DOHH2 (cell line): Measurements from ENCODE around the gene PRODH.
"Not testable (repeated sequence)": the region's sequence is repeated elsewhere in the genome, so short reads cannot be mapped to it uniquely, and the experiment has no call there.

Experiments
- H3F3A ChIP-seq: fragments of 200-600 bp; sonication (generic), shearing (Covaris generic); 2 replicates; pipeline ENCODE4 v1.6.0; 2016; ENCODE audit warnings: antibody characterized with exemption, mild to moderate bottlenecking; ENCODE audit not compliant: control insufficient read depth, insufficient read depth
- H3K27ac ChIP-seq: fragments of 200-600 bp; sonication (generic); 2 replicates; pipeline ENCODE4 v1.5.1; 2014; ENCODE audit warnings: low read depth, mild to moderate bottlenecking, low read length, moderate library complexity
- H3K27me3 ChIP-seq: fragments of 200-600 bp; sonication (generic); 2 replicates; pipeline ENCODE4 v1.6.1; 2014; ENCODE audit warnings: mild to moderate bottlenecking, low read length, mixed read lengths; ENCODE audit not compliant: control insufficient read depth
- H3K36me3 ChIP-seq: fragments of 200-600 bp; sonication (generic); 2 replicates; pipeline ENCODE4 v1.6.1; 2014; ENCODE audit warnings: mild to moderate bottlenecking, low read length, moderate library complexity, mixed read lengths; ENCODE audit not compliant: control insufficient read depth
- H3K4me1 ChIP-seq: fragments of 200-600 bp; sonication (generic); 2 replicates; pipeline ENCODE4 v1.6.1; 2014; ENCODE audit warnings: mild to moderate bottlenecking, low read length, mixed read lengths; ENCODE audit not compliant: control insufficient read depth
- H3K4me2 ChIP-seq: fragments of 200-600 bp; sonication (generic); 2 replicates; pipeline ENCODE4 v1.6.0; 2014; ENCODE audit warnings: mild to moderate bottlenecking, low read length, moderate library complexity
- H3K4me3 ChIP-seq: fragments of 200-600 bp; sonication (generic); 2 replicates; pipeline ENCODE4 v1.5.1; 2014; ENCODE audit warnings: mild to moderate bottlenecking, low read length, mixed read lengths
- H3K79me2 ChIP-seq: fragments of 200-600 bp; sonication (generic); 2 replicates; pipeline ENCODE4 v1.6.1; 2014; ENCODE audit warnings: mild to moderate bottlenecking, low read length, mixed read lengths; ENCODE audit not compliant: control insufficient read depth
- H3K9me2 ChIP-seq: fragments of 200-600 bp; sonication (generic); replicated peaks from 2 replicates; pipeline ENCODE4 v1.6.1; 2014; ENCODE audit warnings: mild to moderate bottlenecking, low read length, mixed read lengths; ENCODE audit not compliant: control insufficient read depth
- H3K9me3 ChIP-seq: fragments of 200-600 bp; sonication (generic); 2 replicates; pipeline ENCODE4 v1.6.1; 2014; ENCODE audit warnings: antibody characterized with exemption, low read length, mixed read lengths; ENCODE audit not compliant: control insufficient read depth, insufficient read depth
- H4K20me1 ChIP-seq: fragments of 200-600 bp; sonication (generic); 2 replicates; pipeline ENCODE4 v1.6.0; 2014; ENCODE audit warnings: low read depth, mild to moderate bottlenecking, antibody characterized with exemption, low read length, moderate library complexity; ENCODE audit not compliant: control insufficient read depth, insufficient read depth
- CTCF ChIP-seq: fragments of 200-600 bp; sonication (generic); IDR thresholded peaks from one replicate; pipeline ENCODE4 v1.5.1; 2014; ENCODE audit warnings: antibody characterized with exemption, mild to moderate bottlenecking, low read depth, low read length; ENCODE audit not compliant: poor library complexity, severe bottlenecking
- EZH2phosphoT487 ChIP-seq: fragments of 200-600 bp; sonication (generic); IDR thresholded peaks from 2 replicates; pipeline ENCODE4 v1.6.1; 2017; ENCODE audit warnings: borderline replicate concordance, mild to moderate bottlenecking, antibody characterized with exemption, low read length, moderate library complexity, mixed read lengths

The PRODH gene

GRCh38 chr22:18974477-18975180 is 38.5 kb upstream of the PRODH start:
- Histone ChIP-seq H3K4me3 (no peak overlapping the region), H3K27me3 (0 out of 2 replicates have a peak, but pooled peaks cover 4% of the 10 kb centered on the region), H3K79me2 (no peaks in the 10 kb centered on the region), H3K36me3 (no peaks in the 10 kb centered on the region), H3K9me3 (no peaks in the 10 kb centered on the region; the same call in 1 of the 2 replicates), H3F3A (no peaks in the 10 kb centered on the region), H3K9me2 (no peaks in the 10 kb centered on the region), H3K4me1 (no peaks in the 10 kb centered on the region), H4K20me1 (no peaks in the 10 kb centered on the region), H3K27ac (no peak overlapping the region), H3K4me2 (no peak overlapping the region)
- TF ChIP-seq CTCF = no peak
- TF ChIP-seq EZH2phosphoT487 = no peak

GRCh38 chr22:18973264-18974031 is 37.4 kb upstream of the PRODH start:
- Histone ChIP-seq H3K79me2 (no peaks in the 10 kb centered on the region), H3K9me2 (no peaks in the 10 kb centered on the region), H3K27me3 (0 out of 2 replicates have a peak, but pooled peaks cover 4% of the 10 kb centered on the region), H3F3A (no peaks in the 10 kb centered on the region), H3K27ac (no peak overlapping the region), H3K9me3 (no peaks in the 10 kb centered on the region), H3K36me3 (no peaks in the 10 kb centered on the region), H3K4me1 (no peaks in the 10 kb centered on the region), H3K4me2 (no peak overlapping the region), H4K20me1 (no peaks in the 10 kb centered on the region), H3K4me3 (no peak overlapping the region)
- TF ChIP-seq CTCF (no peak), EZH2phosphoT487 (no peak)

- H3F3A ChIP-seq, H3K36me3 ChIP-seq, H3K79me2 ChIP-seq, H3K4me3 ChIP-seq, H4K20me1 ChIP-seq, H3K9me2 ChIP-seq, H3K4me1 ChIP-seq, H3K4me2 ChIP-seq, H3K27ac ChIP-seq, H3K9me3 ChIP-seq, H3K27me3 ChIP-seq: not testable (repeated sequence)
These were observed 36.5 kb upstream of the PRODH start for GRCh38 chr22:18972591-18972990.

- H3K27me3 ChIP-seq, H3K4me1 ChIP-seq, H3K4me3 ChIP-seq, H3K9me3 ChIP-seq, H3K79me2 ChIP-seq, H3K9me2 ChIP-seq, H3F3A ChIP-seq, H3K27ac ChIP-seq, H3K4me2 ChIP-seq, H4K20me1 ChIP-seq, H3K36me3 ChIP-seq: not testable (repeated sequence)
These were observed 35.9 kb upstream of the PRODH start for GRCh38 chr22:18972029-18972428.
